Astrocyte of the spinal cord (primary cell): ENCODE data around the gene RBM43.
"Not testable (repeated sequence)": the region's sequence is repeated elsewhere in the genome, so short reads cannot be mapped to it uniquely, and the experiment has no call there.

Experiments
- DNase-seq: peaks from one replicate; pipeline ENCODE4 v3.0.0; 2011; ENCODE audit warnings: low read depth, low spot score
- H3K4me3 ChIP-seq: 2 replicates; pipeline ENCODE4 v1.5.1; 2011; ENCODE audit warnings: low read depth, mild to moderate bottlenecking, low read length, moderate library complexity
- CTCF ChIP-seq: IDR thresholded peaks from 2 replicates; pipeline ENCODE4 v1.5.1; 2012; ENCODE audit warnings: low read depth, mild to moderate bottlenecking, low read length, inconsistent platforms
- in situ Hi-C: cut with HindIII; loops from 2 replicates; pipeline ENCODE4 v1.10.0; 2017; ENCODE audit warnings: low sequenced_read_pairs

Gene RBM43

DNA sequence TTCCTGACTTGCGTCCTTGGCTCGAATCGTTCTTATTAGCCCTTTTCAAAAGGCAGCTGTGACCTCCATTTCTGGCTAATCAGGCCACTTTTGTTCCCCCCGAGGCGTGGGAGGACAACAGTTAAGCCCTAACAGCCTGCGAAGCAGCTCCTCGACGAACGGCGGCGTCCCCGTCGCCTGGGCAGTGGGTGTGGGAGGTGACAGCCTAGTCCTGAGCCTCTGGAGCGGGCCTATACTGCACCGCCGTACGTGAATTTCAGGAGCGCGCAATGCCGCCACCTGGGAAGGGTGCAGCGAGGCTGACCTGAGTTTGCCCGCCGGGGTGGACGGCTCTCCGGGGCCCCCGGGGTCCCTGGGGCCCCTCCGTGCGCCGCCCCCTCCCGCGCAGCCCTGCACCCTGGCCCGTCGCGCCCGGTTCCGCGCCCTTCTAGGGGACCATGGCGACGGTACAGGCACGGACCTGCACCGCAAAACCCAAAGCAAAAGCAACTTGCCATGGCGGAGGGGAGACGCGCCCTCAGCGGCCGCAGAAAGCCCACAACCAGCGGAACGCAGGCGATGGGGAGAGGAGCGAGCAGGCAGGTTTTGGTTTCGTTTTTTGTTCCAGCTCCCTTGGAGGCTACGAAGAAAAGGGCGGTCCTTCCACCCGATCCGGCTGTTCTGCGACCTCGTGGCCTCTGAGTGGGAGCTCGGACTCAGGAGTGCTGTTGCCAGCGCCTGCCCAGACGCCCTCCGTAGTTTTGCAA lies at the start of gene RBM43:
RBM43 (minus strand) TSS at position 633 of the 746 bp plus-strand sequence; CDS start at position 497, 136 bp downstream.
- in situ Hi-C loops: no loop called here
- TF ChIP-seq CTCF: no peak
- peak; percentile 89 for DNase-seq
- H3K4me3 ChIP-seq: peak within 1 kb of the TSS; percentile 49

DNA sequence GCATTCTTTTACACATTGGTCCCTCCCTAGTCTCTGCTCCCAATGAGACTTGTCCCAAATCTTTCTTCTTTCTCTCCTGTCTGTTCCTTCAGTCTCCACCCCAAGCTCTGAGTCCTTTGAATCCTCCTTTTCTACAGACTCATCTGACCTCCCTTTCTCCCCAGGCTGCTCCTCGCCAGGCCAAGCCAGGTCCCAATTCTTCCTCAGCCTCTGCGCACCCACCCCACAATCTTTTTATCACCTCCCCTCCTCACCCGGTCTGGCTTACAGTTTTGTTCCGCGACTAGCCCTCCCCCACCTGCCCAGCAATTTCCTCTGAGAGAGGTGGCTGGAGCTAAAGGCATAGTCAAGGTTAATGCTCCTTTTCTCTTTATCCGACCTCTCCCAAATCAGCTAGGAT lies 48.6 kb upstream of the RBM43 start:
- DNase-seq, H3K4me3 ChIP-seq, in situ Hi-C loops: not testable (repeated sequence)

GRCh38 chr2:151306621-151307020 lies 45.0 kb upstream of the RBM43 start:
- in situ Hi-C loops: no loop called here
- peak; percentile 77 for DNase-seq
- no peak for TF ChIP-seq CTCF
- H3K4me3 ChIP-seq: no peak overlapping the region

- in situ Hi-C loops: no loop called here
- no peak overlapping the region for H3K4me3 ChIP-seq
Observed at GRCh38 chr2:151305129-151305691, 43.5 kb upstream of the RBM43 start.

GRCh38 chr2:151302879-151303278 lies 41.2 kb upstream of the RBM43 start:
- no peak for TF ChIP-seq CTCF
- no peak overlapping the region for H3K4me3 ChIP-seq
- in situ Hi-C loops: no loop called here
- DNase-seq: peak; percentile 74

More at GRCh38 chr2:151305129-151305691, 43.5 kb upstream of the RBM43 start:
- DNase-seq: no peak
- no peak for TF ChIP-seq CTCF

- DNase-seq: no peak
- TF ChIP-seq CTCF: no peak
- in situ Hi-C loops: no loop called here
- no peak overlapping the region for H3K4me3 ChIP-seq
Observed at GRCh38 chr2:151302404-151302803, 40.7 kb upstream of the RBM43 start.

DNA sequence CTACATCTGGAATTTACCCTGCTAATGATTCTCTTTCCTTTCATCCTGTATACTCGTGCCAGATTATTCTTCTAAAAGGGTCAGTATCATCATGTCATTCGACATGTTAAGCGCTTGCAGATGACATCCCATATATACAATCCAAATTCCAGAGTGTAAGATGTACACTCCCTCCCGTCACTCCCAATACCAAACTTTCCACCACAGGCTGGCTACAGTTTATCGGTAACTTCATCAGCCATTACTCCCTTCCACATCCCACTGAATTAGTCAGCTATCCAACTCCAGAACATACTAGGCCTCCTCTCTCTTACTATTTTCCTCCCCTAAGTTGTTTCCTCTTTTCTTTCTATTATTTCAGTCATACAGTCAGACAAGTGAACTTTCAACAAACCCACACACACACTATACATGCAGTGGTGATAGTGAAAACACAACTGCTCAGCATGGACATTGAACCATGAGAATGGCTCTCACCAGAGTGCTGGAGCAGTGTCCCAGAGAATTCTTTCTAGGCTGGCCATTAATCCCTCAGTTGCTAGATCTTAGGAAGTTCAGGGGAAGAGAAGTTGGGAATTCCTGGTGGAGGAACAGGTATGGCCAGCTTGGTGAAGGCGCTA lies 38.4 kb upstream of the RBM43 start:
- in situ Hi-C loops: no loop called here
- TF ChIP-seq CTCF: no peak
- DNase-seq: no peak
- H3K4me3 ChIP-seq: no peak overlapping the region
